Measurements from ENCODE around the gene BCL6B. TPM values are rescaled to one million over a fixed set of nuclear protein-coding genes. Genes with fewer than 3 reads are reported as not detected.

Gene BCL6B
- total RNA-seq, 4 donors from 2014 or later: 0.93 to 3.9 (median 3.3) TPM

DNA sequence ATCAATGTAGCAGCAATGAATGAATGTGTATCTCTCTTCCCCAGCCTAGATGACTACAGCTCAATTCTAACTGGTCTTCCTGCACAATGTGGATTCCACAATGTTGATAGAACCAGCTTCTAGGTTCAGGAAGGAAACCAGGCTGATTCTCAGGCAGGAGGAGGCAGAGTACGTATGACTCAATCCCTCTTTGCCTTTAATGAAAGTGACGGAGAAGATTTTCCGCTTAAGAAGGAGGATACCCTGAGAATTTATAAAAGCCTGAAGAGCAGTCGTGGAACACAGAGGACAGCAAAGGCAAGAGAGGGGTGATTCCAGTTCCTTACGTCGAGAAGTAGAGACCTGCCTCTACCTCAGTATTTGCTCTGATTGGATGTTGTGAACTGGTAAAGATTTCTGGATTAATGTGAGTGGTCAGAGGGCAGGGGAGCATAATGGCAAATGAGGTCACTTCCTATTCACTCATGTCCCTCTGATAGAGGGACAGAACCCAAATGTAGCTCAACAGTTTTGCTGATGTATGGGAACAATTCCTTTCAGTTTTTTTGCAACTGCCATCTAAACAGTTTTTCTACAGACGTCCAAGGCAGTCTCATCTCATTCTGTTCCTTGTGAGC lies 36.1 kb downstream of the BCL6B start:
- TF ChIP-seq POLR2A (IDR thresholded peaks at IDR 0.05) (no peak), POLR2AphosphoS5 (IDR thresholded peaks at IDR 0.05) (no peak), CTCF (IDR thresholded peaks at IDR 0.05) (no peak), EP300 (IDR thresholded peaks at IDR 0.05) (no peak)
- no peaks in the 10 kb centered on the region for H3K36me3 ChIP-seq
- H3K9me3 ChIP-seq: no peaks in the 10 kb centered on the region
- no peaks in the 10 kb centered on the region for H3K4me1 ChIP-seq
- peaks cover 30% of the 10 kb centered on the region for H3K27me3 ChIP-seq
- no peak overlapping the region for H3K27ac ChIP-seq
- no peak for ATAC-seq
- WGBS, 2 donors (ENCODE audit: low coverage in 1 of 2): 43 to 63% methylated on average over 4 to 7 of the region's 7 CpGs
- H3K4me3 ChIP-seq: no peak overlapping the region

DNA sequence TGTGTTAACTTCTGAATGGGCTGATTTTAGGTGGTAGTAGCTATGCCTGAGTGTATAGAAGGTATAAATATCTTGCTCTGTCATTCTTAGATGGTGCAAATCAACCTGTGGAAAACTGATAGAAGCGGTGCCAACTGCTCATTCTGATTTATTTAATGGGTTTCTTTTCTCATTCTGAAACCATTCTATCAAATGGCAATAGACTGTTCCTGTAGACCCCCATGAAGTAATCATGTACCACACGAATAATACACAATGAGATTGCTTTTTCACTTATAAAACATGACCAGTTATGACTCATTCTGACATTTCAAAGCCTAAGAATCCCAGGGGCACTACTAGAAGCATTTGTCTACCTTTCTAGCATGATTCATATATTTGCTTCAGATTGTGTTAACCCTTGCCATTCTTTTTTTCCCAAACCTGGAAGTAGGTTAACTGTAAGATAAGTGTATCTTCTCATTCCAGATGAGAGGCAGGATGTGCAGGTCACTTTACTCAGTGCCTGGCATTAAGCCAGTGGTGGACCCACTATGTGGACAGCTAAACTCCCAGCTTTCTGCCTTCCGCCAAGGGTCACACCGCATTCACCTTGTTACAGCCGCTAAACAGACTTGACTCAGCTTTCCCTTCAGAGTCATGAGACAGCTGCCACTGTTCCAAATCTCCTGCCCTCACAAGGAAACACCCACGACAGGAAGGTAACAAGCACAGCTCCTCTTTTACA lies 37.5 kb downstream of the BCL6B start:
- no peak overlapping the region for H3K27ac ChIP-seq
- H3K4me3 ChIP-seq: no peak overlapping the region
- no peaks in the 10 kb centered on the region for H3K4me1 ChIP-seq
- 37 to 38% methylated on average over 6 of the region's 6 CpGs for WGBS, 2 donors (ENCODE audit: low coverage in 1 of 2)
- no peaks in the 10 kb centered on the region for H3K9me3 ChIP-seq
- no peak for ATAC-seq
- H3K27me3 ChIP-seq: peaks cover 37% of the 10 kb centered on the region
- no peaks in the 10 kb centered on the region for H3K36me3 ChIP-seq
- TF ChIP-seq EP300 (IDR thresholded peaks at IDR 0.05) (no peak), POLR2AphosphoS5 (IDR thresholded peaks at IDR 0.05) (no peak), CTCF (IDR thresholded peaks at IDR 0.05) (no peak), POLR2A (IDR thresholded peaks at IDR 0.05) (no peak)

DNA sequence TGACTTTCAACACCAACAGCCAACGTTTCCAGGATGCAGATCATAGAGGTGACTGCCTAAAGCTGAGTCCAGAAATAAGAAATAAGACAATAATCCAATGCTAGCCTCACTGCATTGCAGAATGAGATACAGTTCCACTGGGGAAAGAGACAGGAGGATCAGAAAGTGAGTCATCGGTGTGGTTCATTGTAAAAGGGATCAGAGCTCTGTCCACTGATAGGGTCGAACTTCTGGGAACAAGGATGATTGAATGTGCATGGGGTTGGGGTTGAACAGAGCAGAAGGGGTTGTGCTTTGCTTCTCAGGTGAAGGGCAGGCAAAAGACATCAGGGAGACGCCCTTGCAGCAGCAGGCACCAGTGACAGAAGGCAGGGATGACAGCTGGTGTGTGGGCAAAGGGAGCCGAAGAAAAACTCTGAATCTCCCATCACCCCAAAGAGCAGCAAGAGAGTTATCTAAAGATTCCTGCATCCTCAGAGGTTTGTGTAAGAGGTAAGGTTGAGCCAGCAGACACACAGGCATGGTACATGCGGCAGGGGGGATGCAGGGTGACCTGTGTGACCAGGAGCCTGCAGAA lies 40.8 kb downstream of the BCL6B start:
- ATAC-seq: no peak
- H3K4me1 ChIP-seq: no peaks in the 10 kb centered on the region
- H3K27me3 ChIP-seq: peaks cover 44% of the 10 kb centered on the region
- no peak overlapping the region for H3K27ac ChIP-seq
- H3K4me3 ChIP-seq: no peak overlapping the region
- H3K9me3 ChIP-seq: peaks cover 0 to 16% (median 0%) of the 10 kb centered on the region in 3 donors
- no peaks in the 10 kb centered on the region for H3K36me3 ChIP-seq
- TF ChIP-seq EP300 (IDR thresholded peaks at IDR 0.05) (no peak), CTCF (IDR thresholded peaks at IDR 0.05) (no peak), POLR2AphosphoS5 (IDR thresholded peaks at IDR 0.05) (no peak), POLR2A (IDR thresholded peaks at IDR 0.05) (no peak)
- 50 to 55% methylated on average over 1 to 6 of the region's 6 CpGs for WGBS, 2 donors (ENCODE audit: low coverage in 1 of 2)

GRCh38 chr17:7064261-7064660 lies 41.4 kb downstream of the BCL6B start:
- no peaks in the 10 kb centered on the region for H3K36me3 ChIP-seq
- H3K4me3 ChIP-seq: no peak overlapping the region
- no peaks in the 10 kb centered on the region for H3K4me1 ChIP-seq
- H3K27me3 ChIP-seq: peaks cover 50% of the 10 kb centered on the region
- ATAC-seq: no peak
- 38 to 58% methylated on average over 3 of the region's 4 CpGs for WGBS, 2 donors (ENCODE audit: low coverage in 1 of 2)
- TF ChIP-seq EP300 (IDR thresholded peaks at IDR 0.05): no peak
- TF ChIP-seq POLR2AphosphoS5 (IDR thresholded peaks at IDR 0.05): no peak
- no peak for TF ChIP-seq CTCF (IDR thresholded peaks at IDR 0.05)
- TF ChIP-seq POLR2A (IDR thresholded peaks at IDR 0.05): no peak
- H3K9me3 ChIP-seq: peaks cover 0 to 22% (median 0%) of the 10 kb centered on the region in 3 donors
- no peak overlapping the region for H3K27ac ChIP-seq

All from gastroesophageal sphincter (tissue), 4 donors.